Lower leg skin (tissue), 3 donors: Measurements from ENCODE around the gene MAP4K2.

Source experiments
- CTCF ChIP-seq, 3 donors: fragments of 450-650 bp; IDR thresholded peaks; one replicate each; pipeline ENCODE4 v1.5.1; 2016; ENCODE audit warnings: antibody characterized with exemption in 3 of 3, mild to moderate bottlenecking in 3 of 3, moderate library complexity in 2 of 3
- POLR2A ChIP-seq, 2 donors: fragments of 450-650 bp; IDR thresholded peaks; one replicate each; pipeline ENCODE4 v1.6.1; 2016 to 2017; ENCODE audit warnings: antibody characterized with exemption in 2 of 2, mild to moderate bottlenecking in 1 of 2, moderate library complexity in 1 of 2

GRCh38 chr11:64765851-64766665 is 37.0 kb downstream of the MAP4K2 start:
- TF ChIP-seq CTCF (IDR thresholded peaks at IDR 0.05) (no peak), POLR2A (IDR thresholded peaks at IDR 0.05) (no peak)
